ENCODE data around the gene STK32B. TPM values are rescaled to one million over a fixed set of nuclear protein-coding genes. Genes with fewer than 3 reads are reported as not detected.
"Not testable (repeated sequence)": the region's sequence is repeated elsewhere in the genome, so short reads cannot be mapped to it uniquely, and the experiment has no call there.

STK32B gene
- total RNA-seq, 1 experiment from 2014 or later: not detected

- TF ChIP-seq, protein P1, sequence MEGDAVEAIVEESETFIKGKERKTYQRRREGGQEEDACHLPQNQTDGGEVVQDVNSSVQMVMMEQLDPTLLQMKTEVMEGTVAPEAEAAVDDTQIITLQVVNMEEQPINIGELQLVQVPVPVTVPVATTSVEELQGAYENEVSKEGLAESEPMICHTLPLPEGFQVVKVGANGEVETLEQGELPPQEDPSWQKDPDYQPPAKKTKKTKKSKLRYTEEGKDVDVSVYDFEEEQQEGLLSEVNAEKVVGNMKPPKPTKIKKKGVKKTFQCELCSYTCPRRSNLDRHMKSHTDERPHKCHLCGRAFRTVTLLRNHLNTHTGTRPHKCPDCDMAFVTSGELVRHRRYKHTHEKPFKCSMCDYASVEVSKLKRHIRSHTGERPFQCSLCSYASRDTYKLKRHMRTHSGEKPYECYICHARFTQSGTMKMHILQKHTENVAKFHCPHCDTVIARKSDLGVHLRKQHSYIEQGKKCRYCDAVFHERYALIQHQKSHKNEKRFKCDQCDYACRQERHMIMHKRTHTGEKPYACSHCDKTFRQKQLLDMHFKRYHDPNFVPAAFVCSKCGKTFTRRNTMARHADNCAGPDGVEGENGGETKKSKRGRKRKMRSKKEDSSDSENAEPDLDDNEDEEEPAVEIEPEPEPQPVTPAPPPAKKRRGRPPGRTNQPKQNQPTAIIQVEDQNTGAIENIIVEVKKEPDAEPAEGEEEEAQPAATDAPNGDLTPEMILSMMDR (IDR thresholded peaks at IDR 0.05; ENCODE audit: unreplicated experiment): no peak
- H3K27ac Mint-ChIP-seq (ENCODE audit: unreplicated experiment): no peak overlapping the region
- DNase-seq: no peak
- intact Hi-C loops (cut with micrococcal nuclease; ENCODE audit: unreplicated experiment): no loop called here
- no peaks in the 10 kb centered on the region for H3K36me3 Mint-ChIP-seq (ENCODE audit: insufficient read depth, unreplicated experiment)
- CTCF ChIA-PET: no interaction called here
- no TSS peak for BruUV-seq (replicated peaks)
- H3K4me1 Mint-ChIP-seq (ENCODE audit: low read depth, unreplicated experiment): no peaks in the 10 kb centered on the region
- H3K27me3 Mint-ChIP-seq (ENCODE audit: unreplicated experiment): no peaks in the 10 kb centered on the region
- H3K9me3 Mint-ChIP-seq (ENCODE audit: low read depth, unreplicated experiment): peaks cover 8% of the 10 kb centered on the region
- H3K4me3 Mint-ChIP-seq (ENCODE audit: low read depth, unreplicated experiment): no peak overlapping the region
Measured at GRCh38 chr4:5280828-5281227, 229.5 kb downstream of the STK32B start.

DNA sequence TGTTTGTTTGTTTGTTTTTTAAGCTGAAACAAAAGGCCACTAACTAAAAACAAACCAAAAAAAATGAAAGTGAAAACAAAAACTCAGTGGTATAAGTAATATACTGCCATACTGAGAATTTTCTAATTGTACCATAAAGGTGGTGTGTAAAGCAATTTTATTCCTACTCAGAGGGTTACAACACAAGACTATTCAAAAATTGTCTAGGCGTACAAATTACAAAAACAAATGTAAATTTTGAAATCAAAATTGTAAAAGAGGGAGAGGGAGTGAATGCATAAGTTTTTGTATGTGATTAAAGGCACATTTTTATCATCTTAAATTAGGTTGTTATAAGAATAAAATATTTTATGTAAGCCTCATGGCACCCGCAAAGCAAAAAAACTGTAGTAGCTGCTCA, 232.6 kb downstream of the STK32B start:
- no peak overlapping the region for H3K27ac Mint-ChIP-seq (ENCODE audit: unreplicated experiment)
- peaks cover 8% of the 10 kb centered on the region for H3K9me3 Mint-ChIP-seq (ENCODE audit: low read depth, unreplicated experiment)
- no TSS peak for BruUV-seq (replicated peaks)
- CTCF ChIA-PET: no interaction called here
- no peak for DNase-seq
- H3K27me3 Mint-ChIP-seq (ENCODE audit: unreplicated experiment): no peaks in the 10 kb centered on the region
- H3K36me3 Mint-ChIP-seq (ENCODE audit: insufficient read depth, unreplicated experiment): no peaks in the 10 kb centered on the region
- no peaks in the 10 kb centered on the region for H3K4me1 Mint-ChIP-seq (ENCODE audit: low read depth, unreplicated experiment)
- H3K4me3 Mint-ChIP-seq (ENCODE audit: low read depth, unreplicated experiment): no peak overlapping the region
- intact Hi-C loops (cut with micrococcal nuclease; ENCODE audit: unreplicated experiment): no loop called here
- TF ChIP-seq, protein P1 (IDR thresholded peaks at IDR 0.05; ENCODE audit: unreplicated experiment): no peak

DNA sequence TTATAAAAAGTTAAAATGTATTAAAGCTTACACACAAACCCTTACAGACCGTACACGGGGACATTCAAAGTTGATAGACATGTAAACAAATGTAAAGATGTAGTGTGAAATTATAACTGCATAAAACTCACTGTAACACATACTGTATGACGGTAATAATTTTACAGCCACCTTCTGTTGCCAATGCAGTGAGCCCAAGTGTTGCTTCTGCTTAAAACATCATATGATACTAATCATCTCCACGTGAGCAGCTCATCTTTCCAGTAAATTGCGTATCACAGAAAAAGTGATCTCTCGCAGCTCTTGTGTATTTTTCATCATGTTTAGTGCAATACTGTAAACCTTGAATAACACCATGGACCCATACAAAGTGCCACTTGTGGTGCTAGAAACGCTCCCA, 233.2 kb downstream of the STK32B start:
- intact Hi-C loops (cut with micrococcal nuclease; ENCODE audit: unreplicated experiment): no loop called here
- no peak overlapping the region for H3K4me3 Mint-ChIP-seq (ENCODE audit: low read depth, unreplicated experiment)
- no peak overlapping the region for H3K27ac Mint-ChIP-seq (ENCODE audit: unreplicated experiment)
- no peaks in the 10 kb centered on the region for H3K36me3 Mint-ChIP-seq (ENCODE audit: insufficient read depth, unreplicated experiment)
- H3K9me3 Mint-ChIP-seq (ENCODE audit: low read depth, unreplicated experiment): peaks cover 8% of the 10 kb centered on the region
- TF ChIP-seq, protein P1 (IDR thresholded peaks at IDR 0.05; ENCODE audit: unreplicated experiment): no peak
- no peaks in the 10 kb centered on the region for H3K4me1 Mint-ChIP-seq (ENCODE audit: low read depth, unreplicated experiment)
- DNase-seq: no peak
- BruUV-seq (replicated peaks): no TSS peak
- CTCF ChIA-PET: no interaction called here
- no peaks in the 10 kb centered on the region for H3K27me3 Mint-ChIP-seq (ENCODE audit: unreplicated experiment)

- TF ChIP-seq, protein P1 (IDR thresholded peaks at IDR 0.05; ENCODE audit: unreplicated experiment): no peak
- DNase-seq: no peak
- Mint-ChIP-seq H3K36me3 (ENCODE audit: insufficient read depth, unreplicated experiment) (no peaks in the 10 kb centered on the region), H3K27me3 (ENCODE audit: unreplicated experiment) (no peaks in the 10 kb centered on the region), H3K4me1 (ENCODE audit: low read depth, unreplicated experiment) (no peaks in the 10 kb centered on the region), H3K9me3 (ENCODE audit: low read depth, unreplicated experiment) (peaks cover 11% of the 10 kb centered on the region), H3K27ac (ENCODE audit: unreplicated experiment) (no peak overlapping the region), H3K4me3 (ENCODE audit: low read depth, unreplicated experiment) (no peak overlapping the region)
- intact Hi-C loops (cut with micrococcal nuclease; ENCODE audit: unreplicated experiment): no loop called here
- CTCF ChIA-PET: no interaction called here
- BruUV-seq (replicated peaks): no TSS peak
Measured at GRCh38 chr4:5292101-5292500, 240.8 kb downstream of the STK32B start.

DNA sequence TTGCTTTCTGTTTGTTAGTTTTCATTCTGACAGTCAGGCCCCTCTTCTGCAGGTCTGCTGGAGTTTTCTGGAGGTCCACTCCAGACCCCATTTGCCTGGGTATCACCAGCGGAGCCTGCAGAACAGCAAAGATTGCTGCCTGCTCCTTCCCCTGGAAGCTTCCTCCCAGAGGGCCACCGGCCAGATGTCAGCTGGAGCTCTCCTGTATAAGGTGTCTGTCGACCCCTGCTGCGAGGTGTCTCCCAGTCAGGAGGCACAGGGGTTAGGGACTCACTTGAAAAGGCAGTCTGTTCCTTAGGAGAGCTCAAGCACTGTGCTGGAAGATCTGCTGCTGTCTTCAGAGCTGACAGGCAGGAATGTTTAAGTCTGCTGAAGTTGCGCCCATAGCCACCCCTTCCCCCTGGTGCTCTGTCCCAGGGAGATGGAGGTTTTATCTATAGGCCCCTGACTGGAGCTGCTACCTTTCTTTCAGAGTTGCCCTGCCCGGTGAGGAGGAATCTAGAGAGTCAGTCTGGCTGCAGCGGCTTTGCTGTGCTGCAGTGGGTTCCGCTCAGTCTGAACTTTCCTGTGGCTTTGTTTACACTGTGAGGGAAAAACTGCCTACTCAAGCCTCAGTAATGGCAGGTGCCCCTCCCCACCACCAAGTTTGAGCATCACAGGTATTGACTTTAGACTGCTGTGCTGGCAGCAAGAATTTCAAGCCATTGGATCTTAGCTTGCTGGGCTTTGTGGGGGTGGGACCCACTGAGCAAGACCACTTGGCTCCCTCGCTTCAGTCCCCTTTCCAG, 246.9 kb downstream of the STK32B start:
- H3K4me3 Mint-ChIP-seq (ENCODE audit: low read depth, unreplicated experiment); H3K27me3 Mint-ChIP-seq (ENCODE audit: unreplicated experiment); CTCF ChIA-PET; H3K27ac Mint-ChIP-seq (ENCODE audit: unreplicated experiment); H3K36me3 Mint-ChIP-seq (ENCODE audit: insufficient read depth, unreplicated experiment); H3K4me1 Mint-ChIP-seq (ENCODE audit: low read depth, unreplicated experiment); BruUV-seq (replicated peaks); DNase-seq; intact Hi-C loops (cut with micrococcal nuclease; ENCODE audit: unreplicated experiment): not testable (repeated sequence)
- H3K9me3 Mint-ChIP-seq (ENCODE audit: low read depth, unreplicated experiment): peaks cover 12% of the 10 kb centered on the region
